Limb (tissue), 2 donors: Measurements from ENCODE around the gene VPS37B.
"Not testable (repeated sequence)": the region's sequence is repeated elsewhere in the genome, so short reads cannot be mapped to it uniquely, and the experiment has no call there.

Source experiments
- DNase-seq, 2 donors: peaks; one replicate each; pipeline ENCODE4 v3.0.0-alpha.2; 2016; ENCODE audit errors: extremely low spot score in 2 of 2

Gene VPS37B

DNA sequence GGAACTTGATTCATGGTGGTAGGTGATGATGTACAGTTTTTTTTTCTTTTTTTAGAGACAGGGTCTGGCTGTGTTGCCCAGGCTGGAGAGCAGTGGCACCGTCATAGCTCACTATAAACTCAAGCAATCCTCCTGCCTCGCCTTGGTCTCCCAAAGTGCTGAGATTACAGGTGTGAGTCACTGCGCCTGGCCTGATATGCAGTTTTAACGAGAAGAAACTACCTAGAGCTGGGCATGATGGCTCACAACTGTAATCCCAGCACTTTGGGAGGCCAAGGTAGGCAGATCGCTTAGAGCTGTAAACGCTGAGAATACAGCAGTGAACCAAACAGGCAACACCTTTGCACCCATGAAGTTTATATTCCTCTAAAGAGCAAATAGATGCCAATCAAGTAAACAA is 13.0 kb upstream of the VPS37B start:
- no peak for DNase-seq

DNA sequence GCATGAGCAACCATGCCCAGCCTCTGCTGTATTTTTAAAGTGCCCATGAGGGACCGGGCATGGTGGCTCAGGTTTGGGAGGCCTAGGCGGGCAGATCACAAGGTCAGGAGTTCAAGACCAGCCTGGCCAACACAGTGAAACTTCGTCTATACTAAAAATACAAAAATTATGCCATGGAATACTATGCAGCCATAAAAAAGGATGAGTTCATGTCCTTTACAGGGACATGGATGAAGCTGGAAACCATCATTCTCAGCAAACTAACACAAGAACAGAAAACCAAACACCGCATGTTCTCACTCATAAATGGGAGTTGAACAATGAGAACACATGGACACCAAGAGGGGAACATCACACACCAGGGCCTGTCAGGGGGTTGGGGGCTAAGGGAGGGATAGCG is 9.3 kb upstream of the VPS37B start:
- DNase-seq, result not testable (repeated sequence)

DNA sequence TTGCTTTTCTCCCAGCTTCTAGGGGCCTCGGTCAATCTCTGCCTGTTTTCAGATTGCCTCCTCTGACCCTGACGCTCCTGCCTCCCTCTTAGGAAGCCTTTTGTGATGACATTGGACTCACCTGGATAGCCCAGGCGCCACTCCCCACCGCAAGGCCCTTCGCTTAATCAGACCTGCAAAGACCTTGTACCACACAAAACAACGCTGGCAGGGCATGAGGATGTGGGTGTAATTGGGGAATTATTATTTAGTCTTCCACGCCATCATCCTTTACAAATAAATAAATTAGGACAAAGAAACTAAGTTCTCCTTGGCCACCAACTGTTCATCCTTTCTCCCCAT is 7.7 kb upstream of the VPS37B start:
- DNase-seq, result no peak

DNA sequence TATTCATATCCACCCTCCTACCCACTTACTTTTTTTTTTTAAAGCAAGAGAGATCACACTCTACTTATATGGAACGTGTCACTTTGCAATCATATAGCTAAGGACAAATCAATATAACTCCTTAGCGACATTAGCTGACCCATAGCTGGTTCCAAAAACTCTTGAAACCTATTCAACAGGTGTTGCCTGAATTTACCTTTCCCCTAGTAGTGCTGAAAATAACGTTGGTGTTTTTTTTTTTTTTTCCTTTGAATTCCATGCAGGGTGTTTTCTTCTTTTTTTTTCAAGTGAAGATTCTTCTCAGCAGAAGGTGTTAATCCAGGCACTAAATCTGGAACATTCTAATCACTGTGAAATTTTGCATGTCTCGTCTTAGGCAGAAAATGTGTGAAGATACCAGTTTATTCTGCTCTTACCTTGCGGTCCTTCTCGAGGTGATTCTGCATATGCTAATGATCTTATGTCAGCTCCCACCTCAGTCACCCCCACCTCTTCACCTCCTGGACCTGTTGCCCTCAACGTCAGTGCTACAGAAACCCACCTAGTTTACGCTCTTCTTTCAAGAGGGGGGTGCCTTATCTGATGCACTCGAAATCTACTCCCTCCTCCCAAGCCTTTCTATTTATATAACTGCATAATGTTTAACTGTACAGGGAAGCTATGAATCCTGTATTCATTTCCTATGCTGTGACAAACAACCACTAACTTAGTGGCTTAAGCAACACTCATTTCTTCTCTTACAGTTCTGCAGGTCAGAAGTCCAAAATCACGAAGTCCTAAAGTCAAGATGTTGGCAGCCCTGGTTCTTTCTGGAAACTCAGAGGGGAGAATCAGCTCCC is 7.1 kb upstream of the VPS37B start:
- DNase-seq, result no peak

DNA sequence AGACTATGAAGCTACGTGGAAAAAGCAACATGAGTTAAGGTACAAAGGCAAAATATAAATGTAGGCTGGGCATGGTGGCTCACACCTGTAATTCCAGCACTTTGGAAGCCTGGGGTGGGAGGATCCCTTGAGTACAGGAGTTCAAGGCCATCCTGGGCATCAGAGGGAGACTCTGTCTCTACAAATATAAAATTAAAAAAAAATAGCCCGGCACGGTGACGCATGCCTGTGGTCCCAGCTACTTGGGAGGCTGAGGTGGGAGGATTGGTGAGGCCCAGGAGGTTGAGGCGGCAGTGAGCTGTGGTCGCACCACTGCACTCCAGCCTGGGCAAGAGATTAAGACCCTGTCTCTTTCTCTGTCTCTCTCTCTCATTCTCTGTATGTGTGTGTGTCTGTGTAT is 4.0 kb upstream of the VPS37B start:
- DNase-seq, result no peak

DNA sequence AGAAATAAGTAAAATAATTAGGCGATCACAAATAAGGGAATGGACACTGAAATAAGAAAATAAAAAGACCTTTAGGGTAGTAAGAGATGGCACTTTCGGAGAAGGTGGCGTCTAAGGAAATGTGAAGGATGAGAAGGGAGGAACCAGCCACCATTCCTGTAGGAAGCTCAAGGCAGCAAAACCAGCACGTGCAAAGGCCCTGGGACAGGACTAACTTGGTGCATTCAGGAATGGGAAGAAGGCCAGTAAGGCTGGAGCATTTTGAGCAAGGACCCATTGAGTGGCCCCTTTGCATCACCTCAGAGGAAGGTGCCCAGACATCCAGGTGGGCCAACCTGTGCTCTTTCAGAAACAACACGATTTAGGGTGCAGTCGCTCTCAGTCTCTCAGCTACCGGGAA is 738 bp upstream of the VPS37B start:
- DNase-seq, result no peak

DNA sequence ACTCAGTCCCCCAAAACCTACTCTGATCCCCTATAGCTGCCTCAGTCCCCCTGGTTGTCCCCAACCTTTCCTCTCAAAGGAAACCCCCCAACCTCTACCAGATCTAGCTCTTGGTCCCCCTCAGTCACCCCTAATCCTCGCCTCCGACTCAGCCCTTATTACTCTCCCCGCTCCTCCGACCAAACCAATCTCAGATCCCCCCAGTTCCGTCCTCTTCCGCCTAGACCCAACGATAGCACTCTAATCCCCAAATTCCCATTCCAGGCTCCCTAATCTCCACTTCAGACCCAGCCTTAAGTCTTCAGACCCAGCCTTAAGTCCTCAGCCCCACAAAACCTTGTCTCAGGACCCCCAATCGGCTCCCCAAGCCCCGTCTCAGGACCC is 612 bp downstream of the VPS37B start:
- DNase-seq, result no peak

DNA sequence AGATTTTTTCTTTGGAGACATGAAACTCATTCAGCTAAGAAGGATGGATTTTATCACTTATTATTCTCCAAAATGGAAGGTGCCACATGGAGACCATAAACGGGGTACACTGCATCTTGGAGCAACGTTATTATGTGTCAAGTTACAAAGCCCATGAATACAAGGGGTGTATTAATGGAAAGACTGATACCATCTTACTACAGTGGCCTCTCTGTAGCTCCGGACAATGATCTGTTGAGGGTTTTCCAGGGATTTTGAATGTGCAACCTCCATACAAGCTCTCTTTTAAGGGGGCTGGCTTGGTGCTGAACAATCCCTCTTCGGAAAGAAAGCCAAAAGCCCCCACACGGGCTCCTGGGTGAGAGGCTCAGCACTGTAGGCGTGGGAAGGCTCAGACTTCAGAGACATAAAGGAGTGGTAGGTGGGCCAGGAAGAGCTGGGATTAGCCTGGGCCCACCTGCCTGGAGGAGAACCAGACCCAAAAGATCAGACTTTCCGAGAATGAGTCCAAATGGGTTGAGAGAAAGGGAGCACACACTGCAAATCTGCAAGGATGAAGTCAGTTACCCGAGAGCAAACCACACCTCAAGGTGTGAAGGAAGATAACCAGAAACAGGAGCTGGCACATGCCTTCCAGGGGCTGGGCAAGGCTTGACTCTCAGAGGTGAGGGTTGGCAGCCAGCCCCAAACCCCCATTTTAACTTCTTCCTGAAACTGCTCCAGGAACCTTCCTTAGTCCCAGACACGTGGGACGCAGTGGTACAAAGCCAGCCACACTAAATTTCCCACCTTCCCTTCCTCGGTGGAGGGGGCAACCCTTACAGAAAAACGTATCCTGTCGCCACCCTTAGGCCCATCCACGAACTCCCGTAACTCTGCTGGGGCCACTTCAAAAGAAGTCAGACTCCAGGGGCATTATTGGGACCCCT is 1.5 kb downstream of the VPS37B start:
- no peak for DNase-seq

DNA sequence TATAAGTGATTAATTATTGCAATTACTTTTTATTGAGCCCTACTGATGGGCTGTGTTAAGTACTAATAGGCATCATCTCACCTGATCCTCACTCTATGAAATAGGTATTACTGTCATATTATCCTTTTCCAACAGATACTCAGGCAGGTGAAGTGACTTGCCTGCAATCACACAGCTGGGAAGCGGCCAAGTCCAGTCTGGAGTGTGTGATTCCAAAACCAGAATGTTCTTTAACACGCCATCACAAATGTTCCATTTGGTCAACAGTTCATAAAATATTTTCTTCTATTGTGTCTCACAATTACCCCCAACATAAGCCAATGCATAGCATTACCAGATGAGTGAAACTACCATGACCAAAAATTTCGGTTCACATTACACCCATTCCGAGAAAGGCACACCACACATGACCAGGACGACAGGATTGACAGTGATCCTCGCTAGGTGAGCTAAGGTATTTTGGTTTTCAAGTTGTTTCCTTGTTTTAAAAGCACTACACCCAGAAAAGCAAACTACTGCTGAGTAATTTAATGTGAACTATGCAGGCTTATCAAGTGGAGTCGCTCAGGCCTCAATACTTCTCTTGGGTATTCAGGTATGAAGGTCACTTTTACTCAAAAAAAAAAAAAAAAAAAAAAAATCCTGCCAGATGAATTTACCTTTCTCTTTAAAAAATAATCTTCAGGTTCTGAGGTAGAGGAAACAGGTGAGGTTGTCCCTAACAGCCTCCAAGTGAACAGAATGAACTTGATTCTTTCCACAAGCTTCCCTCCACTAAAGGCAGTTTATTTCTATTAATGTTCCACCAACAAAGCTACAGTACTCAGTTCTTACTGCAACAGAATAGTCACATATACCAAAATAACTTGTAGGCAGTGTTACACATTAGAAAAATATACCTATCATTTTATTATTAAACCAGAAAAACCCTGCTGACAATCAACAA is 2.4 kb downstream of the VPS37B start:
- DNase-seq, result no peak

DNA sequence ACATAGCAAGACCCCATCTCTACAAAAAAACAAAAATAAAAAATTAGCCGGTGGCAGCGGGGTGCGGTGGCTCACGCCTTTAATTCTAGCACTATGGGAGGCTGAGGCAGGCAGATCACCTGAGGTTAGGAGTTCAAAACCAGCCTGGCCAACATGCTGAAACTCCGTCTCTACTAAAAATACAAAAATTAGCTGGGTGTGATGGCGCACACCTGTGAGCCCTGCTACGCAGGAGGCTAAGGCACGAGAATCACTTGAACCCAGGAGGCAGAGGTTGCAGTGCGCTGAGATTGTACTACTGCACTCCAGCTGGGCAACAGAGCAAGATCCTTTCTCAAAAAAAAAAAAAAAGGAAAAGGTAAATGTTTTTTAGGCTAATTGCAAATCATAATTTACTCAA is 3.2 kb downstream of the VPS37B start:
- DNase-seq, result not testable (repeated sequence)

DNA sequence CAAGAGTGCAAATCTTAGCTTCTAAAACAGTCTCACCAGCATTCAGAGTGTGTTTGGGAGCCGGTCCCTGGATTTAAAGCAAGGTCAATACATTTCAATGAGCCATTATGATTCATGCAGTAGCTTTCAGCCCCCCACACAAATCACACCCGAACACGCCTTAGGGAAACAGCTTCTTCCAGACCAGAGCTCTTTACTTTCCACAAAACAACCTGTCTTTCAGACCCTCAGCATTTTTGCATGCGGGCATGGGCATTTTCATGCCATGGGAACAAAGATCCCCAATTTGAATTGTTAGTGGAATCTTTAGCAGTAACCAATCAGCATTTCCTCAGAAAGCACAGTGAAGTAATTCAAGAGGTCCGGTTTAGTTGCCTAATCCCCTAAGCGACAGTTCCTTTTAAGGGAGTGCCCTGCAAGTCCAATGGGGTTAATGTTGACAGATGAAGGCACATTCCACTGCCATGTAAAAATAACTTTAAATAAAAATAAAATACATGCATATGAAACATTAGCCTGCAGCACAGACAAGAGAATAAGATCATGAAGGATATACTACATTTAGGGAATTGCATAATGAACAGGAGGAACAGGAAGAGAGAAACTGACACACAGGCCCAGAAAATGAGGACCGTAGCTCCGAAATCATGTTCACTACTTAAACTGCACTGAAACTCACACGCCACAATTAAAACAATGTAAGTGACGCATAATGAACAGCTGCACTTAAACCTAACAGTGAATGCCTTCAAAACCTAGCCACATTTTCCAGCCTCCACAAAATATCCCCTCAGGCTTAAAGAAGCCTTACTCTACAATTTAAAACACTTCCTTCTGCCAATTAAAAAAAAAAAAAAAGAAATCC is 4.0 kb downstream of the VPS37B start:
- DNase-seq, result no peak

DNA sequence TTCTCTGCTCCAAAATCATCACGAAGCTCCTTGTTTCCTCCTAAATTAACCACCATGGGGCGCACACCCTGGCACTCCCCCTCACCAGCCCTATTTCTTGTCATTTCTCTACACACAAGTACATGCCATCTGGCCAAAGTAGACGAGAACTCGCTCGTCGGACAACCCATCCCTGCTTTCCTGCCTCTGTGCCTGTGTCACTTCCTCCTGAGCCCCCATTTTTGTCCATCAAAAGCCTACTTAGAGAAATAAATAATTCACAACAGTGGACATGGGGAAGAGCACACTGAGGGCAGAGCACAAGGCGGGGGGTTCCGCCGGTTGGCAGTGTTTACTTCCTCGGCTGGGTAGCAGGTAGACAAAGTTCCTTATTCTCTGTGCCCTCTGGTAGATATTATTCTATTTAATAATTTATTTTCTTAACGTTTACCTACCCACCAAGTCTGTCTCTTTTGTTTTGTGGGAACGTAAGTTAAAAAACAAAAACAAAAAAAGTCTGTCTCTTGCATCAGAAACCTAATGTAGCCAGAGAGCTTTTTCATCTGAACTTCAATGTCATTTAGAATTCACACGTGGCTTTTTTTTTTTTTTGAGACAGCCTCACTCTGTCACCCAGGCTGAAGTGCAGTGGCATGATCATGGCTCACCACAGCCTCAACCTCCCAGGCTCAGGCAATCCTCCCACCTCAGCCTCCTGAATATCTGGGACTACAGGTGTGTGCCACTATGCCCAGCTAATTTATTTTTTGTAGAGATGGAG is 6.0 kb downstream of the VPS37B start:
- no peak for DNase-seq

DNA sequence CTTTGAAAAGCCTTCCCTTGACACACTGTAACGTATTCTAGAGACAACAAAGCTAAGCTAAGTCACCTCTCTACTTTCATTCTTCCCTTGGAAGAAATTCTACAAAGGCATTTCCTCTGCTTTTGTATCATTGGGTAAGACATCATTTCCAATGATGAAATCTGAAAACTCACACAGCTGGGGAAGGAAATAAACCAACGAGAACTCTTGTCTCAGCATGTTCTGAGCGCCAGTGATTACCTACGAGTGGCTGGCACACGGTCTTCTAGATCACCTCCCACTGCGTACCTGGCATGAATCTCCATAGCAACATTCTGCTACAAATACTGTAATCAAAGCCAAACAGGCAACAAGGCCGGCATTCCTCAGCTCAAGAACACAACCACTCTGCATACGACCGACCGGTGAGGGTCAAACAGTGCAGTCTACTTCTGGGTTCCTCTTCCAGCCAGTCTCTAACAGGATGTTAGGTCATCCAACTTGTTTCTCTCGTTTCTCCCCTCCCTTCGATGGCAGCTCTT is 7.6 kb downstream of the VPS37B start:
- DNase-seq, result no peak

DNA sequence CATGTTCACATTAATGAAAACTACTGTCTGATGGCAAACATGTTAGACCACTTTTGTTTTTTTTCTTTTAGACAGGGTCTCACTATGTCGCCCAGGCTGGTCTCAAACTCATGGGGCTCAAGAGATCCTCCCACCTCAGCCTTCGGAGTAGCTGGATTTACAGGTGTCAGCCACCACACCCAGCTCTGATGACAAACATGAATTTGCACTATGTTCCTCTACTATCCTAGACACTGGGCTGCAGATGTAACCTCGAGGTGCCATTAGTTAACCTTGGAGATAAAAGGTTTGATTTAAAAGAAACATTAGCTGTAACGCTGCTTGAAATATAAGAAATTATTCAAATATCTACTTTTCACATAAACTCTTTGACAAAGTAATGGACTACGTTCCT is 8.1 kb downstream of the VPS37B start:
- no peak for DNase-seq

DNA sequence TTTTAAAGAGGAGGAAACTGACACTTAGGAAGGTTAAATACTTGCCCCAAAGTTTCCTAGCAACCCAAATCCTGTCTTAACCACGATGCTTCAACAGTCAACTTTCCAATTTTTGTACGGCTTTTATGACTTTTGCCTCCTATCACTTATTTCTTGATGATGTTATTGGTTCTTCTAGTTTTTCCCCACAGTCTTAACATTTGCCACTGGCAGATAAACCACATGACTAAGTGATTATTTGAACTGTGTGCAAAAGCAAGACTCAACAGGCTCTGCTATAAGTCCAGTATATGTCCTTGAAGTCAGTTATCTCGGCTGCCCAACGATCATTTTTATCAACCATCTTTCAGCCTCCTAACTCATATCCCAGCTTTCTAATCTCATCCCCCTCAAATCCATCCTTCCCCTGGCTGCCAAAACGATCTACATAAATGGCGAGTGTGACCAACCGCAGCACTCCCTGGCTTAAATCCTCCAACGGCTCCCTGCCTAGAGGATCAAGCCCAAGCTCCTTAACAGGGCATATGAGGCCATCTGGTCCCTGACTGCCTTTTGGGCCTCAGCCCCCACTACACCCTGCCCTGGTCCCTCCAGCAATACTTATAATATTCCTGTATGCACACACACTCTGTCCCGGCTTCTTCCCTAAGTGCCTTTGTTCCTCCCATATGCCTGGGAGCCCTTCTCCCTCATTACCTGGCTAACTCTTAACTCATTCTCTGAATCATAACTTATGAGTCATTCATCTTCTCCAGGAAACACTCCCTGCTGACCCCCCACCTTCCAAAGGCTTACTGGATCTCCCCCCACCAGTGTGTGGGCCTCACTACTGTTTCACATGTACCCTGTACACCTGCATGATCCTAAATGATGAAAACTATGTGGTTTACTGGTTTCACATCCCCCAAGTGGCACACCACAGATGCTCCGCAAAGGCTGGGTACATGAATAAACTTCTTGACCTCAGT is 8.8 kb downstream of the VPS37B start:
- no peak for DNase-seq

DNA sequence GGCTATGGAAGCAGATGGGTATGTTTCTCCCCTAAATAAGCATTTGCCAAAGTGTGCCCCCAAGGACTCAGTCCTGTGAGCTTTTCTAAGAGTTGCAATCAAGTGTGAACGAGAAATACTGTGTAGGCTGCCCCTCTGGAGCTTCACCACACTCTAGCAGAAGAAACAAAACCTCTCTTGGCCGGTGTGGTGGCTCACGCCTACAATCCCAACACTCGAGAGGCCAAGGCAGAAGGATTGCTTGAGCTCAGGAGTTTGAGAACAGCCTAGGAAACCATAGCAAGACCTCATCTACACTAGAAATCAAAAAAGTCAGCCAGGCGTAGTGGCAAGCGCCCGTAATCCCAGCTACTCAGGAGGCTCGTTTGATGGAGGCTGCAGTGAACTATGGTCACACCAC is 9.8 kb downstream of the VPS37B start:
- no peak for DNase-seq

DNA sequence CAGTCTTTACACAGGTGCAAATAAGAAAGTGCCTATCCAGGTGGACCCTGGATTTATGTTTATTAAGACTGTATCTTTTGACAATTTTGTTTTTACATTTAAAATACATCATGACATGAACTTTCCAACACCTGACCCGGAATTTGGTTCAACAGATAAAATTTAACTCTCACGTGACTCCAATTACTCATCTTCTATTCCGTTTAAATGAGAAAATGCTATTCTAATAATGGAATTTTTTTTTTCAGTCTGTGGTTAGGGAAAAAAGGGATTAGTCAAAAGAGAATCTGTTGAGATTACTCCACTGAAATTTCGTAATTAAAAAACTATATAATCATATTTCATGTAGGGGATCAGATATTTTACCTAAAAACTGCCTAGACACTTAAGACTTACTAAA is 11.1 kb downstream of the VPS37B start:
- no peak for DNase-seq

DNA sequence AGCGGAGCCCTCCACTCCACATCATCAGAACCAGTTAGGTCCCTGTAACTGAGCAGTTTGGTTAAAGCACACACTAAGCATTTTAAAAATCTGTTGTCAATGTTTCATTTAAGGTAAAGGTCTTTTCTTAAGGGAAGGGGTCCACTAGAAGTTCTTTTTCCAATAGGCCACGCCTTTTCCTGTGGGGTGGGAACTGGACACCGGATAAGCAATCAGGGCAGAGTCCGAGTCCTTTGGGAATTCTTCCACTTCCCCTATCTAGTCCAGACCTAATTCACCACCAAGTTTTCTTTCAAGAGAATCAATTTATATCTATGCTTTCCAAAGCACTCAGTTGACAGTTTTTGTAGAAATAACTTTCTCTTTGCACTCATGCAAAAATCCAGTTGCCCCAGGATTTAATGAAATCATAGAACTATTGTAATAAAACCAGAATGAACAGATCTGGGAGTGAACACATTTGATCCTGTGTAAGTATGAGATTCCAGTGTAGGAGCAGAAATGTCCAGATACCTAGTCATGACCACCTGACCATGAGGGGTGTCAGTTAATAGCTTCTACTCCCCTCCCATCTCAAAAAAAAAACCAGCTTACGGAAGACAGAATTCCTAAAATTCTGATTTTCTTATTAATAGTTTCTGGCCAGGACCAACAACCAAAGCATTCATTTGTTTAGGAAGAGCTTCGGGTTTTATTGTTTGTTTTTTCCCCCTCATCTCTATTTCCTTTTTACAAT is 11.7 kb downstream of the VPS37B start:
- DNase-seq, result no peak
